GM12891 (cell line): ENCODE data around the gene TENM3.

Experiments
- PAX5 ChIP-seq: IDR thresholded peaks from 2 replicates; pipeline ENCODE4 v1.6.1; 2011; ENCODE audit warnings: low read length, moderate library complexity, mild to moderate bottlenecking; ENCODE audit not compliant: insufficient read depth, severe bottlenecking
- POLR2A ChIP-seq: IDR thresholded peaks from 2 replicates; pipeline ENCODE4 v1.6.1; 2011; ENCODE audit warnings: low read depth, low read length, control low read depth
- POLR2AphosphoS5 ChIP-seq: IDR thresholded peaks from 2 replicates; pipeline ENCODE4 v1.6.1; 2011; ENCODE audit warnings: low read depth, low read length, control low read depth
- TAF1 ChIP-seq: IDR thresholded peaks from 2 replicates; pipeline ENCODE4 v1.6.1; 2011; ENCODE audit warnings: low read depth, low read length, control low read depth

- TF ChIP-seq TAF1 = no peak
- no peak for TF ChIP-seq POLR2AphosphoS5
- TF ChIP-seq POLR2A = no peak
- TF ChIP-seq PAX5 = no peak
Measured at GRCh38 chr4:182447767-182448280, 204.6 kb downstream of the TENM3 start.
